CD4-positive, alpha-beta T cell treated with Interleukin-6 for 4 hours (primary cell): Measurements from ENCODE around the gene CDH16.
A peak's percentile ranks its signal among the peaks of the same experiment; 100 is the strongest.
"Not testable (repeated sequence)": the region's sequence is repeated elsewhere in the genome, so short reads cannot be mapped to it uniquely, and the experiment has no call there.

Experiments
- DNase-seq: peaks from one replicate; pipeline ENCODE4 v3.0.0-alpha.2; 2020; ENCODE audit warnings: mixed read lengths

The CDH16 gene

GRCh38 chr16:66918803-66919568 lies at the start of gene CDH16:
TSS of gene CDH16 (minus strand) at chr16:66918885. CDS start at chr16:66918065, 820 bp downstream.
- DNase-seq: no peak

GRCh38 chr16:66964049-66964448 lies 45.4 kb upstream of the CDH16 start:
- no peak for DNase-seq

GRCh38 chr16:66961914-66962313 lies 43.2 kb upstream of the CDH16 start:
- DNase-seq: no peak

GRCh38 chr16:66961065-66961744 lies 42.5 kb upstream of the CDH16 start, which contains the start of gene CES3:
TSS of gene CES3 (plus strand) at chr16:66961266. CDS start at chr16:66961308, 42 bp downstream.
- peak; percentile 57 for DNase-seq

- no peak for DNase-seq
These were observed 41.6 kb upstream of the CDH16 start for GRCh38 chr16:66960270-66960669.

GRCh38 chr16:66959704-66960161 lies 41.0 kb upstream of the CDH16 start:
- DNase-seq: no peak

GRCh38 chr16:66958857-66959703 lies 40.4 kb upstream of the CDH16 start:
- DNase-seq: no peak

GRCh38 chr16:66956154-66956457 lies 37.4 kb upstream of the CDH16 start:
- not testable (repeated sequence) for DNase-seq

- not testable (repeated sequence) for DNase-seq
These were observed 36.9 kb upstream of the CDH16 start for GRCh38 chr16:66955363-66956153.

- DNase-seq: peak; percentile 76
These were observed 35.5 kb upstream of the CDH16 start for GRCh38 chr16:66954097-66954659.

GRCh38 chr16:66953462-66954096 lies 34.9 kb upstream of the CDH16 start:
- DNase-seq: no peak

GRCh38 chr16:66952430-66953110 lies 33.9 kb upstream of the CDH16 start:
- no peak for DNase-seq

GRCh38 chr16:66950971-66951790 lies 32.5 kb upstream of the CDH16 start:
- no peak for DNase-seq

GRCh38 chr16:66950437-66950836 lies 31.8 kb upstream of the CDH16 start:
- no peak for DNase-seq

- DNase-seq: no peak
These were observed 30.8 kb upstream of the CDH16 start for GRCh38 chr16:66949472-66949871.

- DNase-seq: no peak
These were observed 30.1 kb upstream of the CDH16 start for GRCh38 chr16:66948837-66949225.

- peak; percentile 15 for DNase-seq
These were observed 29.6 kb upstream of the CDH16 start for GRCh38 chr16:66948134-66948836.

GRCh38 chr16:66947302-66948065 lies 28.8 kb upstream of the CDH16 start:
- DNase-seq: peak; percentile 87

- no peak for DNase-seq
These were observed 28.3 kb upstream of the CDH16 start for GRCh38 chr16:66946974-66947301.
